GM12878 (cell line): ENCODE data around the gene BTG2. TPM values are rescaled to one million over a fixed set of nuclear protein-coding genes. Genes with fewer than 3 reads are reported as not detected.
A peak's percentile ranks its signal among the peaks of the same experiment; 100 is the strongest.

Experiments
- ASH2L ChIP-seq: fragments of 300-600, 200-600 bp; sonication (generic); IDR thresholded peaks from 2 replicates; pipeline ENCODE4 v1.6.1; 2017; ENCODE audit warnings: low read depth, mild to moderate bottlenecking, borderline replicate concordance
- BHLHE40 ChIP-seq, 2 experiments: fragments of 450-650 bp in 1 of 2; IDR thresholded peaks; 2 replicates each; pipeline ENCODE4 v1.6.1; 2011 to 2017; ENCODE audit warnings: low read depth in 2 of 2, borderline replicate concordance in 1 of 2, improper control_type of control experiment in 1 of 2, low read length in 1 of 2, mild to moderate bottlenecking in 1 of 2
- CHD1 ChIP-seq: IDR thresholded peaks from 2 replicates; pipeline ENCODE4 v1.6.1; 2012; ENCODE audit warnings: low read depth, low read length, improper control_type of control experiment
- EZH2 ChIP-seq: IDR thresholded peaks from 2 replicates; pipeline ENCODE4 v1.6.1; 2012; ENCODE audit warnings: low read depth, mild to moderate bottlenecking, control low read depth, inconsistent platforms, low read length, borderline replicate concordance; ENCODE audit not compliant: control insufficient read depth
- FOXM1 ChIP-seq: IDR thresholded peaks from 2 replicates; pipeline ENCODE4 v1.6.1; 2012; ENCODE audit warnings: low read depth, mild to moderate bottlenecking, inconsistent platforms, low read length, moderate library complexity
- KAT2A ChIP-seq: conservative IDR thresholded peaks from 2 replicates; pipeline ENCODE4 v1.6.1; 2011; ENCODE audit warnings: low read depth, low read length; ENCODE audit not compliant: control insufficient read depth
- MLLT1 ChIP-seq: fragments of 450-650 bp; IDR thresholded peaks from 2 replicates; pipeline ENCODE4 v1.6.1; 2016; ENCODE audit warnings: mild to moderate bottlenecking
- MTA2 ChIP-seq: fragments of 450-650 bp; IDR thresholded peaks from 2 replicates; pipeline ENCODE4 v1.6.1; 2016; ENCODE audit warnings: low read depth, mild to moderate bottlenecking, moderate library complexity
- NBN ChIP-seq: fragments of 450-650 bp; IDR thresholded peaks from 2 replicates; pipeline ENCODE4 v1.6.1; 2016
- NFXL1 ChIP-seq: fragments of 450-650 bp; IDR thresholded peaks from 2 replicates; pipeline ENCODE4 v1.6.1; 2017; ENCODE audit warnings: antibody characterized with exemption, mild to moderate bottlenecking, borderline replicate concordance
- NR2C2 ChIP-seq: IDR thresholded peaks from 2 replicates; pipeline ENCODE4 v1.6.1; 2011; ENCODE audit warnings: borderline replicate concordance, low read depth; ENCODE audit not compliant: control insufficient read depth, insufficient read length
- RCOR1 ChIP-seq: conservative IDR thresholded peaks from 2 replicates; pipeline ENCODE4 v1.6.1; 2012; ENCODE audit warnings: low read depth, low read length, improper control_type of control experiment
- SIN3A ChIP-seq: IDR thresholded peaks from 2 replicates; pipeline ENCODE4 v1.6.1; 2012; ENCODE audit warnings: low read depth, low read length, improper control_type of control experiment
- SMAD5 ChIP-seq: IDR thresholded peaks from 2 replicates; pipeline ENCODE4 v1.6.1; 2016; ENCODE audit warnings: antibody characterized with exemption, low read depth
- SREBF2 ChIP-seq: IDR thresholded peaks from 2 replicates; pipeline ENCODE4 v1.6.1; 2012; ENCODE audit warnings: mild to moderate bottlenecking, low read length
- TCF7 ChIP-seq: IDR thresholded peaks from 2 replicates; pipeline ENCODE4 v1.6.1; 2014; ENCODE audit warnings: antibody characterized with exemption, borderline replicate concordance
- polyA plus RNA-seq, 11 experiments: library from polyadenylated mRNA; depleted of rRNA in 4 of 11; unstranded in 6 of 11; stranded (reverse) in 5 of 11; fragments of >200 nt; fragmentation: Nextera tagmentation in 4 of 11; fragmentation: Illumina TruSeq in 1 of 11; extraction: Ambion mirVana in 4 of 11; extraction: Trizol in 1 of 11; gene quantifications; 1 replicate in 1 of 11; 2 replicates in 10 of 11; pipeline versions ENCODE4 v1.2.1 to v1.2.3, GENCODE V29; 2011 to 2016; ENCODE audit warnings: inconsistent platforms in 2 of 11, missing spikeins in 2 of 11, low read depth in 1 of 11
- total RNA-seq, 4 experiments: library from RNA; depleted of rRNA in 3 of 4; stranded (reverse); fragments of >200 nt in 3 of 4; fragmentation: Illumina TruSeq in 1 of 4; extraction: Trizol in 1 of 4; gene quantifications; 2 replicates each; pipeline versions ENCODE4 v1.2.1 to v1.2.3, GENCODE V29; 2013 to 2021
- TF ChIP-seq, protein P1 (sequence below): fragments of 450-650 bp; IDR thresholded peaks from 2 replicates; pipeline ENCODE4 v1.6.1; 2017; ENCODE audit warnings: low read depth, mild to moderate bottlenecking, moderate library complexity
- TF ChIP-seq, protein P2 (sequence below): fragments of 450-650 bp; formaldehyde crosslinking; IDR thresholded peaks from 2 replicates; pipeline ENCODE4 v1.4.0; 2022; ENCODE audit warnings: mild to moderate bottlenecking, moderate library complexity
- TF ChIP-seq, protein P3 (sequence below): IDR thresholded peaks from 2 replicates; pipeline ENCODE4 v1.6.1; 2012; ENCODE audit warnings: low read depth, low read length, improper control_type of control experiment
- TF ChIP-seq, protein P4 (sequence below): fragments of 450-650 bp; IDR thresholded peaks from 2 replicates; pipeline ENCODE4 v1.6.1; 2016; ENCODE audit warnings: mild to moderate bottlenecking

Gene BTG2
- total and polyA plus RNA-seq, 10 of the 15 experiments (the other 5 are each of a cell fraction or from before 2014, with no cell fraction given), result 23.3 to 160 (median 98.1) TPM

GRCh38 chr1:203325418-203326091 lies 20.2 kb downstream of the BTG2 start (continued):
- TF ChIP-seq KAT2A, result no peak
- TF ChIP-seq, protein P1, sequence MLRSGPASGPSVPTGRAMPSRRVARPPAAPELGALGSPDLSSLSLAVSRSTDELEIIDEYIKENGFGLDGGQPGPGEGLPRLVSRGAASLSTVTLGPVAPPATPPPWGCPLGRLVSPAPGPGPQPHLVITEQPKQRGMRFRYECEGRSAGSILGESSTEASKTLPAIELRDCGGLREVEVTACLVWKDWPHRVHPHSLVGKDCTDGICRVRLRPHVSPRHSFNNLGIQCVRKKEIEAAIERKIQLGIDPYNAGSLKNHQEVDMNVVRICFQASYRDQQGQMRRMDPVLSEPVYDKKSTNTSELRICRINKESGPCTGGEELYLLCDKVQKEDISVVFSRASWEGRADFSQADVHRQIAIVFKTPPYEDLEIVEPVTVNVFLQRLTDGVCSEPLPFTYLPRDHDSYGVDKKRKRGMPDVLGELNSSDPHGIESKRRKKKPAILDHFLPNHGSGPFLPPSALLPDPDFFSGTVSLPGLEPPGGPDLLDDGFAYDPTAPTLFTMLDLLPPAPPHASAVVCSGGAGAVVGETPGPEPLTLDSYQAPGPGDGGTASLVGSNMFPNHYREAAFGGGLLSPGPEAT, result peak; percentile 72
- TF ChIP-seq, protein P2, sequence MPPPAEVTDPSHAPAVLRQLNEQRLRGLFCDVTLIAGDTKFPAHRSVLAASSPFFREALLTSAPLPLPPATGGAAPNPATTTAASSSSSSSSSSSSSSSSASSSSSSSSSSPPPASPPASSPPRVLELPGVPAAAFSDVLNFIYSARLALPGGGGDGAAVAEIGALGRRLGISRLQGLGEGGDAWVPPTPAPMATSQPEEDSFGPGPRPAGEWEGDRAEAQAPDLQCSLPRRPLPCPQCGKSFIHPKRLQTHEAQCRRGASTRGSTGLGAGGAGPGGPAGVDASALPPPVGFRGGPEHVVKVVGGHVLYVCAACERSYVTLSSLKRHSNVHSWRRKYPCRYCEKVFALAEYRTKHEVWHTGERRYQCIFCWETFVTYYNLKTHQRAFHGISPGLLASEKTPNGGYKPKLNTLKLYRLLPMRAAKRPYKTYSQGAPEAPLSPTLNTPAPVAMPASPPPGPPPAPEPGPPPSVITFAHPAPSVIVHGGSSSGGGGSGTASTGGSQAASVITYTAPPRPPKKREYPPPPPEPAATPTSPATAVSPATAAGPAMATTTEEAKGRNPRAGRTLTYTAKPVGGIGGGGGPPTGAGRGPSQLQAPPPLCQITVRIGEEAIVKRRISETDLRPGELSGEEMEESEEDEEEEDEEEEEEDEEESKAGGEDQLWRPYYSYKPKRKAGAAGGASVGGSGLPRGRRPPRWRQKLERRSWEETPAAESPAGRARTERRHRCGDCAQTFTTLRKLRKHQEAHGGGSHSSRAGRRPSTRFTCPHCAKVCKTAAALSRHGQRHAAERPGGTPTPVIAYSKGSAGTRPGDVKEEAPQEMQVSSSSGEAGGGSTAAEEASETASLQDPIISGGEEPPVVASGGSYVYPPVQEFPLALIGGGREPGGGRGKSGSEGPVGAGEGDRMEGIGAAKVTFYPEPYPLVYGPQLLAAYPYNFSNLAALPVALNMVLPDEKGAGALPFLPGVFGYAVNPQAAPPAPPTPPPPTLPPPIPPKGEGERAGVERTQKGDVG (CRISPR knock-in tag), result no peak
- no peak for TF ChIP-seq SREBF2
- TF ChIP-seq MTA2, result peak; percentile 23
- no peak for TF ChIP-seq MLLT1
- TF ChIP-seq RCOR1, result 0 out of 2 replicates have a peak, but pooled peaks have one; percentile 67
- TF ChIP-seq EZH2, result no peak
- no peak for TF ChIP-seq NFXL1
- no peak for TF ChIP-seq NR2C2
- TF ChIP-seq SMAD5, result no peak
- no peak for TF ChIP-seq FOXM1
- TF ChIP-seq BHLHE40 (IDR thresholded peaks at IDR 0.05; ENCODE audit: borderline replicate concordance in 1 of 2, low read depth in 2 of 2, low read length in 1 of 2), result peak in 1 of 2 experiments; percentile 35; a peak in 2 of 4 replicates
- no peak for TF ChIP-seq TCF7
- TF ChIP-seq CHD1, result 0 out of 2 replicates have a peak, but pooled peaks have one; percentile 29
- no peak for TF ChIP-seq ASH2L
- TF ChIP-seq, protein P3, sequence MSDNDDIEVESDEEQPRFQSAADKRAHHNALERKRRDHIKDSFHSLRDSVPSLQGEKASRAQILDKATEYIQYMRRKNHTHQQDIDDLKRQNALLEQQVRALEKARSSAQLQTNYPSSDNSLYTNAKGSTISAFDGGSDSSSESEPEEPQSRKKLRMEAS, result 0 out of 2 replicates have a peak, but pooled peaks have one; percentile 6
- TF ChIP-seq, protein P4, sequence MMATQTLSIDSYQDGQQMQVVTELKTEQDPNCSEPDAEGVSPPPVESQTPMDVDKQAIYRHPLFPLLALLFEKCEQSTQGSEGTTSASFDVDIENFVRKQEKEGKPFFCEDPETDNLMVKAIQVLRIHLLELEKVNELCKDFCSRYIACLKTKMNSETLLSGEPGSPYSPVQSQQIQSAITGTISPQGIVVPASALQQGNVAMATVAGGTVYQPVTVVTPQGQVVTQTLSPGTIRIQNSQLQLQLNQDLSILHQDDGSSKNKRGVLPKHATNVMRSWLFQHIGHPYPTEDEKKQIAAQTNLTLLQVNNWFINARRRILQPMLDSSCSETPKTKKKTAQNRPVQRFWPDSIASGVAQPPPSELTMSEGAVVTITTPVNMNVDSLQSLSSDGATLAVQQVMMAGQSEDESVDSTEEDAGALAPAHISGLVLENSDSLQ, result no peak
- TF ChIP-seq SIN3A, result no peak
- TF ChIP-seq NBN, result 0 out of 2 replicates have a peak, but pooled peaks have one; percentile 9
